Kidney epithelial cell (primary cell): Measurements from ENCODE around the gene C1QTNF2. TPM values are rescaled to one million over a fixed set of nuclear protein-coding genes. Genes with fewer than 3 reads are reported as not detected.

Experiments
- DNase-seq: peaks from one replicate; pipeline ENCODE4 v3.0.0-alpha.2; 2010; ENCODE audit warnings: low read depth
- H3K27me3 ChIP-seq: 2 replicates; pipeline ENCODE4 v1.6.0; 2011; ENCODE audit warnings: low read length; ENCODE audit not compliant: control insufficient read depth, insufficient read depth
- H3K36me3 ChIP-seq: 2 replicates; pipeline ENCODE4 v1.5.1; 2011; ENCODE audit warnings: low read length; ENCODE audit not compliant: control insufficient read depth, insufficient read depth
- H3K4me3 ChIP-seq: 2 replicates; pipeline ENCODE4 v1.5.1; 2011; ENCODE audit warnings: low read depth, mild to moderate bottlenecking, control low read depth, low read length
- total RNA-seq: library from RNA; depleted of rRNA; stranded (reverse); fragments of >200 nt; gene quantifications from 2 replicates; pipeline ENCODE4 v1.2.3, GENCODE V29; 2015
- TF ChIP-seq, protein P1 (sequence below): IDR thresholded peaks from 2 replicates; pipeline ENCODE4 v1.5.1; 2011; ENCODE audit warnings: mild to moderate bottlenecking, moderate library complexity, low read length, control low read depth, inconsistent platforms; ENCODE audit not compliant: insufficient read depth, poor library complexity, severe bottlenecking

The C1QTNF2 gene
- total RNA-seq, 1 donor from 2014 or later = not detected

DNA sequence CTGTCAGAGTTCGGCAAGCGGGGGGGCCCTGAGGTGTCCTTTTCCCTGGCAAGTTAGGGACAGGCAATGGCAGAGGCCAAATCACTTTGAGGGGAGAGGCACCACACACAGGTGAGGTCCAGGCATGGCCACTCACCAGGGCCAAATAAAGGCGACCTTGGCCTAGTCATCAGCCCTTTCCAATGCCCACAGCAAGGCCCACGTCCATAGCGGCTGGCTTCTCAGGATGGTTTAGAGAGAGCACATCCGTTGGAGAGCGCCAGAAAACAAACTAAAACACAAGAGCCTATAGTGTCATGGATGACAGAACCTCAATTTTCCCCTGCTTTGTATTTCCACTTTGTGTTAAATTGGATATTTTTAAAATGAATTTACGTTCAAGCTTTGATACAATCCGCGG is 65.1 kb downstream of the C1QTNF2 start:
- Histone ChIP-seq H3K4me3 (no peak overlapping the region), H3K27me3 (no peaks in the 10 kb centered on the region), H3K36me3 (no peaks in the 10 kb centered on the region)
- TF ChIP-seq, protein P1, sequence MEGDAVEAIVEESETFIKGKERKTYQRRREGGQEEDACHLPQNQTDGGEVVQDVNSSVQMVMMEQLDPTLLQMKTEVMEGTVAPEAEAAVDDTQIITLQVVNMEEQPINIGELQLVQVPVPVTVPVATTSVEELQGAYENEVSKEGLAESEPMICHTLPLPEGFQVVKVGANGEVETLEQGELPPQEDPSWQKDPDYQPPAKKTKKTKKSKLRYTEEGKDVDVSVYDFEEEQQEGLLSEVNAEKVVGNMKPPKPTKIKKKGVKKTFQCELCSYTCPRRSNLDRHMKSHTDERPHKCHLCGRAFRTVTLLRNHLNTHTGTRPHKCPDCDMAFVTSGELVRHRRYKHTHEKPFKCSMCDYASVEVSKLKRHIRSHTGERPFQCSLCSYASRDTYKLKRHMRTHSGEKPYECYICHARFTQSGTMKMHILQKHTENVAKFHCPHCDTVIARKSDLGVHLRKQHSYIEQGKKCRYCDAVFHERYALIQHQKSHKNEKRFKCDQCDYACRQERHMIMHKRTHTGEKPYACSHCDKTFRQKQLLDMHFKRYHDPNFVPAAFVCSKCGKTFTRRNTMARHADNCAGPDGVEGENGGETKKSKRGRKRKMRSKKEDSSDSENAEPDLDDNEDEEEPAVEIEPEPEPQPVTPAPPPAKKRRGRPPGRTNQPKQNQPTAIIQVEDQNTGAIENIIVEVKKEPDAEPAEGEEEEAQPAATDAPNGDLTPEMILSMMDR = no peak
- DNase-seq = no peak

DNA sequence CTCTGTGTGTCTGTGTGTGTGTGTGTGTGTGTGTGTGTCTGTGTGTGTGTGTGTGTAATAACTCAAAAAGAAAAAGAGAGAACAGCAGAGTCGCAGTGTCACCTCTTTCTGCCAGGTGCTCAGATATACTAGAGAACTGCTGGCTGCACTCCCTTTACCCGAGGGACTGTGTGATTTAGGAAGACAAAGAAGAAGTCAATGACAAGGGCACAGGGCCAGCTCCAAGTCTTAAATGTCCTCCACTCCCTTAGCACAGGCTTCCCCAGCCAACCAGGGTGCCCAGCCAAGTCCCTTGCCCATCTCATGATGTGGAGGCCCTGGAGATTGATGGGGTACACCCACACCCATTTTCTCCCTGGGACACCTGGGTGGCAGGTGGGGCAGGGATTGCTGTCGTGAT is 66.7 kb downstream of the C1QTNF2 start:
- no peak for DNase-seq
- TF ChIP-seq, protein P1 = no peak
- no peak overlapping the region for H3K4me3 ChIP-seq
- H3K36me3 ChIP-seq = no peaks in the 10 kb centered on the region
- no peaks in the 10 kb centered on the region for H3K27me3 ChIP-seq

DNA sequence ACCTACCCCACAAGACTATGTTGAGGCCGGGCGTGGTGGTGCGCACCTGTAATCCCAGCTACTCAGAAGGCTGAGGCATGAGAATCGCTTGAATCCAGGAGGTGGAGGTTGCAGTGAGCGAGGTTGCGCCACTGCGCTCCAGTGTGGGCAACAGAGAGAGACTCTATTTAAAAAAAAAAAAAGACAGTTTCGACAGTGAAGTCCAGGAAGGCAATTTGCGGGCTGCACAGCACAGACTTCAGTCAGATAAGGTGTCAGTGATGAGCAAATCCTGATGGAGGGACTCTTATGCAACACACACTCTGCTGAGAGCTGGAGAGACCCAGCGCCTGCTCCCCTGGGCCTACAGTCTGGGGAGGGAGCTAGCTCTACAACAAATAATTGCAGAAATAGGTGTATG is 72.2 kb downstream of the C1QTNF2 start:
- DNase-seq = no peak
- TF ChIP-seq, protein P1 = no peak
- Histone ChIP-seq H3K27me3 (no peaks in the 10 kb centered on the region), H3K4me3 (no peak overlapping the region), H3K36me3 (no peaks in the 10 kb centered on the region)

DNA sequence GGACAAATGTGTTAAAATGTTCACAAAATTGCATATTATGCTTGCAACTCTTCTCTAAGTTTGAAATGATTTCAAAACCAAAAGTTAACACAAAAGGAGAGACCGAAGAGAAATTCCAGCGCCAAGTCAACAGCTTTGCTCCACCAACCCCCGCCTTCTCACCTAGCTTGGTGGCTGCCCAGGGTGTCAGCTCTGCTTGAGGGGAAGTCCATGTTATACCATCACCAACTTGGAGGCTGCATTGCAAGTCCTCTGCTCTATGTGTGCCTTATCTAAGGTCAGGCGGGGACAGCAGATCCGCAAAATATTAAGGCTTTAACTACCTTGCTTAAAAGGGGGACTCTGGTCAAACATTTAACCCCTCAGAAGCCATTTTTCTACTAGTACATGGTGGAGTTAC is 72.7 kb downstream of the C1QTNF2 start:
- no peak for DNase-seq
- Histone ChIP-seq H3K27me3 (no peaks in the 10 kb centered on the region), H3K36me3 (no peaks in the 10 kb centered on the region), H3K4me3 (no peak overlapping the region)
- TF ChIP-seq, protein P1 = no peak

Other genes with a start within 250 kb of the C1QTNF2 start
- gene FABP6, start 141.1 kb downstream of the C1QTNF2 start, total RNA-seq = not detected in 2 replicates
- 21.9 and 23.4 TPM in 2 replicates for gene CCNJL, start 58.1 kb downstream of the C1QTNF2 start, total RNA-seq
- gene FAM200C, start 29.4 kb upstream of the C1QTNF2 start, total RNA-seq = 1.9 and 2.8 TPM in 2 replicates
- 33.3 and 41.2 TPM in 2 replicates for gene SLU7, start 48.5 kb upstream of the C1QTNF2 start, total RNA-seq
- gene PTTG1, start 51.2 kb upstream of the C1QTNF2 start, total RNA-seq = 26.0 and 38.9 TPM in 2 replicates